Nephron progenitor cell (in vitro differentiated cells): ENCODE data around the gene HOXD13.

ENCODE experiments used
- DNase-seq: peaks from one replicate; pipeline ENCODE4 v3.0.0; 2021
- H3K27ac Mint-ChIP-seq: 2 replicates; pipeline ENCODE4 v1.8.0; 2021; ENCODE audit warnings: mild to moderate bottlenecking, moderate library complexity, mixed read lengths
- H3K27me3 Mint-ChIP-seq: 2 replicates; pipeline ENCODE4 v1.8.0; 2021; ENCODE audit warnings: mild to moderate bottlenecking, low read depth, mixed read lengths; ENCODE audit not compliant: poor library complexity
- H3K36me3 Mint-ChIP-seq: 2 replicates; pipeline ENCODE4 v1.8.0; 2021; ENCODE audit warnings: low read depth, mixed read lengths
- H3K4me1 Mint-ChIP-seq: 2 replicates; pipeline ENCODE4 v1.8.0; 2021; ENCODE audit warnings: mixed read lengths
- H3K4me3 Mint-ChIP-seq: 2 replicates; pipeline ENCODE4 v1.8.0; 2021; ENCODE audit warnings: mild to moderate bottlenecking, moderate library complexity, mixed read lengths
- H3K9me3 Mint-ChIP-seq: 2 replicates; pipeline ENCODE4 v1.8.0; 2021; ENCODE audit warnings: mild to moderate bottlenecking, moderate library complexity, mixed read lengths
- CTCF ChIP-seq: fragments of 200-600 bp; sonication (generic); IDR thresholded peaks from 2 replicates; pipeline ENCODE4 v1.5.0; 2021; ENCODE audit warnings: antibody characterized with exemption

Gene HOXD13

GRCh38 chr2:176118601-176119339, 26.2 kb downstream of the HOXD13 start:
- peak; percentile 77 for DNase-seq
- Mint-ChIP-seq H3K9me3 (no peaks in the 10 kb centered on the region), H3K27ac (peak overlapping the region; percentile 97), H3K4me3 (peak overlapping the region; percentile 86), H3K4me1 (peaks cover 70% of the 10 kb centered on the region), H3K27me3 (peaks cover 48% of the 10 kb centered on the region), H3K36me3 (peaks cover 2% of the 10 kb centered on the region)
- peak; percentile 72 for TF ChIP-seq CTCF

DNA sequence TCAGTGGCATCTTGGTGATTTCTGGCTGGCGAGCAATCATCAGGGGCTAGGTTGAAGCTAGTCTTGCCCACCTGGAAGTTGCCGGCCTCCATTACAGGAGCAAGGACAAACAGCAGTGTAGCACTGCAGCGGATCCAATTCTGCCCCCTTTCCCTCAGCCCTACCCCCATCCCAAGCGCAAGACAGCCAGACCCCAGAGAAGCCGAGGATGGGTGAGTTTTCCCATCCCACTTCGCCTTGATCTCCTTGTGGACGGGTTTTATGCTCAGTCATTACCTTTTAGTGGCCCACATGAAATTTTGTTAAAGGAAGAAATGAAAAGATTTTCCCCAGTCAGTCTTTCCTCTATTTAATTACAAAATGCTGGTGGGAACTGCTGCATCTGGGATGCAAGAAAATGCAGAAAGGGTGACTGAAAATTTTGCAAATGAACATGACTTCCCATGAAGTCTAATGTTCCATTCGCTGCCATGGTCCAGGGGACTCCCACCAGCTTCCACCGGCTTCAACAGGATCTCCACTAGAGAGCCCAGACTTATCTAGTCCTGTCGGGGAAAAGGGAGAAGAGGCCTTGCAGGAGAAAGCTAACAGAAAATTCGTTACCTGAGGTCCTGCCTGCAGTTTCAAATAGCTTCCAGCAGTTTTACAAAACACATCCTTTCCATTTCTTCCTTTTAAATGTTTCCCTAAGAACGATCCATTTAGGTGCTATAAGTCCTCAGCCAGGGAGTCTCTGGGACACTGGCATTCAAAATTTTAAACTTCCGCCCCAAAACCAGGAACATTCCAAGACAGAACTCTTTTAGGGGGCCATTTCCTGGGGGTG, 28.1 kb downstream of the HOXD13 start:
- H3K9me3 Mint-ChIP-seq = no peaks in the 10 kb centered on the region
- peaks cover 33% of the 10 kb centered on the region for H3K27me3 Mint-ChIP-seq
- peaks cover 13% of the 10 kb centered on the region for H3K36me3 Mint-ChIP-seq
- peak overlapping the region; percentile 86 for H3K4me3 Mint-ChIP-seq
- no peak for DNase-seq
- peak overlapping the region; percentile 99 for H3K27ac Mint-ChIP-seq
- TF ChIP-seq CTCF = no peak
- peaks cover 68% of the 10 kb centered on the region for H3K4me1 Mint-ChIP-seq

GRCh38 chr2:176121190-176122051, 28.9 kb downstream of the HOXD13 start:
- DNase-seq = no peak
- no peak for TF ChIP-seq CTCF
- H3K27ac Mint-ChIP-seq = peak overlapping the region; percentile 99
- H3K4me1 Mint-ChIP-seq = peaks cover 69% of the 10 kb centered on the region
- peak overlapping the region; percentile 86 for H3K4me3 Mint-ChIP-seq
- no peaks in the 10 kb centered on the region for H3K9me3 Mint-ChIP-seq
- H3K27me3 Mint-ChIP-seq = peaks cover 26% of the 10 kb centered on the region
- peaks cover 13% of the 10 kb centered on the region for H3K36me3 Mint-ChIP-seq

DNA sequence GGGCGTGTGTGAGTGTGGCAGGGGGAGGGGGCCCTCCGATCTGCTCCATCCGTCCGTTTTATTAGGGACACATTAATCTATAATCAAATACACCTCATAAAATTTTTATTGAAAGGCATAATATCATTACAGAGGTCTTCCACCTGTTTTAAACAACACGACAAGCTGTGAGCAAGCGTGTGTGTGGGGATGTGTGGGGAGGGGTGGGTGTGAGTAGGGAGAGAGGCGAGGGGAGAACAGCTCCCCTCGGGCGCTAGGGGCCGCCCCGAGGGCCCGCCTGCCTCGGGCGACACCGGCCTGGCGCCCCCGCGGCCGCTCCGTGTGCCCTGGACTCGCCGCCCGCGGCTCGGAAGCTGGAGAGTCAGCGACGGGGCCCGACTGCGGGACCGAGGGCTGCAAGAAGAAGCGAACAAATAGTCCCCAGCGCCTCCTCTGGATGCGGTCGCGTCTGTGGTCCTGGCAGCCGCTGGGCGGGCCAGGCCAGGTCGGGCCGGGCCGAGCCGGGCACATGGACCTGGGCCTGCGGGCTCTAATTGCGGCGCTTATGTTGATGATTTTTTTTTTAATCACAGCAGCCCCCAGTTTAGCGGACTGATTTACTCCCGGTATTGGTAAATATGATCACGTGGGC, 29.6 kb downstream of the HOXD13 start:
- Mint-ChIP-seq H3K27me3 (peaks cover 19% of the 10 kb centered on the region), H3K9me3 (no peaks in the 10 kb centered on the region), H3K36me3 (peaks cover 13% of the 10 kb centered on the region), H3K4me1 (peaks cover 69% of the 10 kb centered on the region), H3K4me3 (peak overlapping the region; percentile 86), H3K27ac (peak overlapping the region; percentile 98)
- TF ChIP-seq CTCF = no peak
- DNase-seq = no peak

- TF ChIP-seq CTCF = no peak
- Mint-ChIP-seq H3K27me3 (peaks cover 14% of the 10 kb centered on the region), H3K27ac (peak within 1 kb of the TSS; percentile 100), H3K4me1 (peaks cover 69% of the 10 kb centered on the region), H3K36me3 (peaks cover 13% of the 10 kb centered on the region), H3K4me3 (peak within 1 kb of the TSS; percentile 95), H3K9me3 (no peaks in the 10 kb centered on the region)
- DNase-seq = peak; percentile 76
Observed at GRCh38 chr2:176122683-176123410, 30.3 kb downstream of the HOXD13 start, which contains the start of gene HOXD9. Gene HOXD9 (plus strand): TSS chr2:176122719. CDS start chr2:176122769, 50 bp downstream.
